GM23338 (cell line): ENCODE data around the gene APOL4. TPM values are rescaled to one million over a fixed set of nuclear protein-coding genes. Genes with fewer than 3 reads are reported as not detected.

Experiments used
- ATAC-seq: fragments of 200-7000 bp; cut with Tn5 transposase; 3 replicates; pipeline ENCODE4 v1.9.1; 2020
- DNase-seq: peaks from one replicate; pipeline ENCODE4 v3.0.0-alpha.2; 2015; ENCODE audit warnings: low spot score
- H2AFZ ChIP-seq: fragments of 200-600 bp; sonication (generic); 2 replicates; pipeline ENCODE4 v1.8.0; 2016; ENCODE audit warnings: antibody characterized with exemption, mild to moderate bottlenecking, moderate library complexity
- H3F3A ChIP-seq: fragments of 200-600 bp; sonication (generic); replicated peaks from 2 replicates; pipeline ENCODE4 v1.8.0; 2017; ENCODE audit warnings: antibody characterized with exemption, mixed run types, low read depth
- H3K27ac ChIP-seq: fragments of 200-600 bp; sonication (generic); 2 replicates; pipeline ENCODE4 v1.6.1; 2016; ENCODE audit warnings: low read depth
- H3K27me3 ChIP-seq: fragments of 200-600 bp; sonication (generic); 2 replicates; pipeline ENCODE4 v1.8.0; 2016; ENCODE audit warnings: mild to moderate bottlenecking, mixed run types, moderate library complexity; ENCODE audit not compliant: insufficient read depth
- H3K36me3 ChIP-seq: fragments of 200-600 bp; sonication (generic); 2 replicates; pipeline ENCODE4 v1.8.0; 2016; ENCODE audit warnings: mild to moderate bottlenecking; ENCODE audit not compliant: insufficient read depth
- H3K4me1 ChIP-seq: fragments of 200-600 bp; sonication (generic); 2 replicates; pipeline ENCODE4 v1.8.0; 2016; ENCODE audit warnings: mild to moderate bottlenecking, moderate library complexity; ENCODE audit not compliant: insufficient read depth
- H3K4me2 ChIP-seq: fragments of 200-600 bp; sonication (generic); 2 replicates; pipeline ENCODE4 v1.7.1; 2017; ENCODE audit warnings: mixed run types
- H3K4me3 ChIP-seq: fragments of 200-600 bp; sonication (generic); 2 replicates; pipeline ENCODE4 v1.6.1; 2016; ENCODE audit warnings: mixed run types
- H3K79me2 ChIP-seq: fragments of 200-600 bp; sonication (generic); replicated peaks from 2 replicates; pipeline ENCODE4 v1.8.0; 2017; ENCODE audit warnings: mild to moderate bottlenecking; ENCODE audit not compliant: insufficient read depth
- H3K9me2 ChIP-seq: fragments of 200-600 bp; sonication (generic); 2 replicates; pipeline ENCODE4 v1.8.0; 2017; ENCODE audit not compliant: insufficient read depth
- H4K20me1 ChIP-seq: fragments of 200-600 bp; sonication (generic); replicated peaks from 2 replicates; pipeline ENCODE4 v1.8.0; 2017; ENCODE audit warnings: mild to moderate bottlenecking; ENCODE audit not compliant: insufficient read depth
- H3K27ac Mint-ChIP-seq: 2 replicates; pipeline ENCODE4 v1.8.0; 2020; ENCODE audit warnings: inconsistent platforms, mild to moderate bottlenecking, moderate library complexity, mixed read lengths
- H3K27me3 Mint-ChIP-seq: 3 replicates; pipeline ENCODE4 v1.8.0; 2022; ENCODE audit warnings: low read depth, mild to moderate bottlenecking, moderate library complexity, mixed read lengths, inconsistent platforms; ENCODE audit not compliant: insufficient read depth, poor library complexity
- H3K36me3 Mint-ChIP-seq: 3 replicates; pipeline ENCODE4 v1.8.0; 2021; ENCODE audit warnings: low read depth, mild to moderate bottlenecking, inconsistent platforms, moderate library complexity, mixed read lengths
- H3K4me1 Mint-ChIP-seq: 3 replicates; pipeline ENCODE4 v1.8.0; 2020; ENCODE audit warnings: mild to moderate bottlenecking, inconsistent platforms, mixed read lengths
- H3K4me3 Mint-ChIP-seq: 3 replicates; pipeline ENCODE4 v1.8.0; 2021; ENCODE audit warnings: moderate library complexity, mild to moderate bottlenecking, inconsistent platforms, mixed read lengths
- H3K9me3 Mint-ChIP-seq: 3 replicates; pipeline ENCODE4 v1.8.0; 2020; ENCODE audit warnings: moderate library complexity, mild to moderate bottlenecking, inconsistent platforms, mixed read lengths
- CREB1 ChIP-seq: fragments of 250-450 bp; sonication (Bioruptor Pico); IDR thresholded peaks from 2 replicates; pipeline ENCODE4 v1.5.0; 2020; ENCODE audit warnings: low read depth, mild to moderate bottlenecking, moderate library complexity
- CTCF ChIP-seq, 2 experiments: fragments of 200-600 bp in 1 of 2; sonication (generic) in 1 of 2; conservative IDR thresholded peaks; 2 replicates each; pipeline versions ENCODE4 v1.5.1 to v1.6.1; 2016 to 2017; ENCODE audit warnings: antibody characterized with exemption in 2 of 2, low read depth in 2 of 2, mild to moderate bottlenecking in 2 of 2, moderate library complexity in 1 of 2
- ETS1 ChIP-seq: IDR thresholded peaks from 2 replicates; pipeline ENCODE4 v1.6.1; 2016; ENCODE audit warnings: antibody characterized with exemption
- EZH2 ChIP-seq: fragments of 200-600 bp; sonication (generic); IDR thresholded peaks from one replicate; pipeline ENCODE4 v1.8.0; 2017; ENCODE audit warnings: antibody characterized with exemption, mild to moderate bottlenecking, low read depth; ENCODE audit not compliant: unreplicated experiment
- EZH2phosphoT487 ChIP-seq: fragments of 200-600 bp; sonication (generic); IDR thresholded peaks from one replicate; pipeline ENCODE4 v1.8.1; 2018; ENCODE audit warnings: antibody characterized with exemption; ENCODE audit not compliant: unreplicated experiment
- JUNB ChIP-seq: IDR thresholded peaks from one replicate; pipeline ENCODE4 v1.6.1; 2016; ENCODE audit warnings: antibody characterized with exemption; ENCODE audit not compliant: unreplicated experiment
- NANOG ChIP-seq: IDR thresholded peaks from 2 replicates; pipeline ENCODE4 v1.6.1; 2016; ENCODE audit warnings: antibody characterized with exemption, borderline replicate concordance
- POLR2AphosphoS5 ChIP-seq: IDR thresholded peaks from 2 replicates; pipeline ENCODE4 v1.6.1; 2016; ENCODE audit warnings: antibody characterized with exemption, low read depth
- REST ChIP-seq: IDR thresholded peaks from one replicate; pipeline ENCODE4 v1.6.1; 2018; ENCODE audit warnings: antibody characterized with exemption; ENCODE audit not compliant: unreplicated experiment
- STAT1 ChIP-seq: IDR thresholded peaks from one replicate; pipeline ENCODE4 v1.6.1; 2016; ENCODE audit warnings: antibody characterized with exemption; ENCODE audit not compliant: unreplicated experiment
- ZNF114 ChIP-seq: fragments of 250-450 bp; sonication (Bioruptor Pico); IDR thresholded peaks from 2 replicates; pipeline ENCODE4 v1.5.0; 2020; ENCODE audit warnings: mild to moderate bottlenecking, moderate library complexity
- ZNF331 ChIP-seq: fragments of 250-450 bp; sonication (Bioruptor Pico); IDR thresholded peaks from 2 replicates; pipeline ENCODE4 v1.5.0; 2020; ENCODE audit warnings: low read depth, mild to moderate bottlenecking, moderate library complexity
- ZNF462 ChIP-seq: fragments of 250-450 bp; sonication (Bioruptor Pico); IDR thresholded peaks from 2 replicates; pipeline ENCODE4 v1.5.0; 2020; ENCODE audit warnings: mild to moderate bottlenecking, moderate library complexity
- polyA plus RNA-seq: library from polyadenylated mRNA; unstranded; fragments of >200 nt; fragmentation: Nextera tagmentation; extraction: Ambion mirVana; gene quantifications from 2 replicates; pipeline ENCODE4 v1.2.1, GENCODE V29; 2016
- total RNA-seq: library from RNA; depleted of rRNA; stranded (reverse); fragments of >200 nt; shearing (Covaris generic); gene quantifications from 2 replicates; pipeline ENCODE4 v1.2.3, GENCODE V29; 2014

APOL4 gene
- total and polyA plus RNA-seq, 2 experiments from 2014 or later: not detected

- Mint-ChIP-seq H3K9me3 (peaks cover 4% of the 10 kb centered on the region; the same call in 2 of the 3 replicates), H3K27me3 (peaks cover 10% of the 10 kb centered on the region), H3K4me1 (peaks cover 14% of the 10 kb centered on the region), H3K36me3 (no peaks in the 10 kb centered on the region), H3K4me3 (no peak overlapping the region), H3K27ac (no peak overlapping the region)
- H3K9me2 ChIP-seq: no peaks in the 10 kb centered on the region
- H3K4me3 ChIP-seq: no peak overlapping the region
- no peaks in the 10 kb centered on the region; the same call in 1 of the 2 replicates for H3K4me1 ChIP-seq
- H3F3A ChIP-seq: no peaks in the 10 kb centered on the region
- H3K4me2 ChIP-seq: no peak overlapping the region
- H3K27ac ChIP-seq: no peak overlapping the region
- no peaks in the 10 kb centered on the region for H4K20me1 ChIP-seq
- DNase-seq (no peak), ATAC-seq (no peak)
- no peak for TF ChIP-seq ETS1
- TF ChIP-seq ZNF331 (CRISPR knock-in tag): no peak
- TF ChIP-seq CTCF (conservative IDR thresholded peaks at IDR 0.05; ENCODE audit: low read depth in 2 of 2): no peak
- TF ChIP-seq EZH2: no peak
- no peak for TF ChIP-seq NANOG
- no peak for TF ChIP-seq ZNF114 (CRISPR knock-in tag)
- no peak for TF ChIP-seq EZH2phosphoT487
- TF ChIP-seq ZNF462 (CRISPR knock-in tag): no peak
- no peak for TF ChIP-seq JUNB
- TF ChIP-seq POLR2AphosphoS5: no peak
- no peak for TF ChIP-seq STAT1
- TF ChIP-seq REST: no peak
- TF ChIP-seq CREB1 (CRISPR knock-in tag): no peak
- no peaks in the 10 kb centered on the region for H3K27me3 ChIP-seq
- no peaks in the 10 kb centered on the region for H3K79me2 ChIP-seq
- H3K36me3 ChIP-seq: no peaks in the 10 kb centered on the region
- peak overlapping the region; percentile 43; the same call in 1 of the 2 replicates for H2AFZ ChIP-seq
Observed at GRCh38 chr22:36147196-36147791, 54.3 kb downstream of the APOL4 start.
